ENCODE measurements around the gene SFN.

The SFN gene

DNA sequence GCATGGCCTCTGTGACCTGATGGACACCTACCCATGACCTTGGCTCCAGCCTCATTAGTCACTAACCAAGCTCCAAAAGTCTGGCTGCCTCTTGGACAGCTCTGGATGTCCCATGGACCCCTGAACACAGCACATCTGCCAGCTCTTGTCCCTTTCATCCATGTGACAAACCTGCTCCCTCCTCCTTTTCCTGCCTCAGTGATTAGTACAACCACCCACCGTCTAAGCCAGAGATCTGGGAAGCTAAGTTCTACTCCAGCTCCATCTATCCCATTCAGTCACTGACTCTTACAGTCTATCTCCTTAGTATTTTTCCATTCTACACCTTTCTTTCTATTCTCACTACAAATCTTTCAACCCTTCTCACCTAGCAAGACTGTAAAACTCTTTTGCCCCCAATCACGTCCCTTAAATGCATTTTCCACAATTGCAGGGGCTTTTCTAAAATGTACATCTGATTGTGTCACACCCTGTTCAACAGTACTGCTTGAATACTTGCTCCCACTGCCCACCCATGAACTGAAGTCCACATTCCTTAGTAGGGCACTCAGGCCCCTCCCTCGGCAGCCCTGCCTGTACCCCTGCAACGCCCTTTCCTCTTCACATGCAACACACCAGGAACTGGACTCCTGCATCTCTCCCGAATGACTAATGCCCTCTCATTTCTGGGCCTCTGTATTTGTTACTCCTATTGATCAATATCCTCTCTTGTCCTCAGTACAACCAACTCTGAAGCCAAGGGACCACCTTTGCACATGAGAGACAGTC, 19.9 kb downstream of the SFN start:
- Histone ChIP-seq H3K27ac (ENCODE audit: low read depth, low read length) (no peak overlapping the region), H4K20me1 (ENCODE audit: control insufficient read depth, insufficient read depth, low read depth, low read length) (no peaks in the 10 kb centered on the region), H3K27me3 (ENCODE audit: control insufficient read depth, low read length) (no peaks in the 10 kb centered on the region), H3F3A (ENCODE audit: control insufficient read depth, insufficient read depth) (peaks cover 7% of the 10 kb centered on the region; the same call in 1 of the 2 replicates), H3K4me1 (ENCODE audit: control insufficient read depth, low read length) (peaks cover under 1% of the 10 kb centered on the region), H3K9me3 (ENCODE audit: control insufficient read depth, insufficient read depth, low read length) (no peaks in the 10 kb centered on the region), H3K4me3 (ENCODE audit: low read length) (no peak overlapping the region), H3K9me2 (replicated peaks; ENCODE audit: control insufficient read depth, low read length) (no peaks in the 10 kb centered on the region), H3K79me2 (ENCODE audit: control insufficient read depth, low read length) (peaks cover 5% of the 10 kb centered on the region), H3K4me2 (ENCODE audit: low read length) (no peak overlapping the region), H3K36me3 (ENCODE audit: control insufficient read depth, low read length) (peaks cover 78% of the 10 kb centered on the region)
- no peak for TF ChIP-seq EZH2phosphoT487 (IDR thresholded peaks at IDR 0.05; ENCODE audit: borderline replicate concordance, low read length)
- TF ChIP-seq, protein P1, sequence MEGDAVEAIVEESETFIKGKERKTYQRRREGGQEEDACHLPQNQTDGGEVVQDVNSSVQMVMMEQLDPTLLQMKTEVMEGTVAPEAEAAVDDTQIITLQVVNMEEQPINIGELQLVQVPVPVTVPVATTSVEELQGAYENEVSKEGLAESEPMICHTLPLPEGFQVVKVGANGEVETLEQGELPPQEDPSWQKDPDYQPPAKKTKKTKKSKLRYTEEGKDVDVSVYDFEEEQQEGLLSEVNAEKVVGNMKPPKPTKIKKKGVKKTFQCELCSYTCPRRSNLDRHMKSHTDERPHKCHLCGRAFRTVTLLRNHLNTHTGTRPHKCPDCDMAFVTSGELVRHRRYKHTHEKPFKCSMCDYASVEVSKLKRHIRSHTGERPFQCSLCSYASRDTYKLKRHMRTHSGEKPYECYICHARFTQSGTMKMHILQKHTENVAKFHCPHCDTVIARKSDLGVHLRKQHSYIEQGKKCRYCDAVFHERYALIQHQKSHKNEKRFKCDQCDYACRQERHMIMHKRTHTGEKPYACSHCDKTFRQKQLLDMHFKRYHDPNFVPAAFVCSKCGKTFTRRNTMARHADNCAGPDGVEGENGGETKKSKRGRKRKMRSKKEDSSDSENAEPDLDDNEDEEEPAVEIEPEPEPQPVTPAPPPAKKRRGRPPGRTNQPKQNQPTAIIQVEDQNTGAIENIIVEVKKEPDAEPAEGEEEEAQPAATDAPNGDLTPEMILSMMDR (IDR thresholded peaks at IDR 0.05; ENCODE audit: low read depth, low read length, poor library complexity, severe bottlenecking) = no peak

GRCh38 chr1:26887125-26887524, 24.2 kb downstream of the SFN start:
- Histone ChIP-seq H3F3A (ENCODE audit: control insufficient read depth, insufficient read depth) (peaks cover 15% of the 10 kb centered on the region), H3K4me2 (ENCODE audit: low read length) (no peak overlapping the region), H3K36me3 (ENCODE audit: control insufficient read depth, low read length) (peaks cover 74% of the 10 kb centered on the region), H3K27ac (ENCODE audit: low read depth, low read length) (no peak overlapping the region), H4K20me1 (ENCODE audit: control insufficient read depth, insufficient read depth, low read depth, low read length) (0 out of 2 replicates have a peak, but pooled peaks cover 9% of the 10 kb centered on the region), H3K27me3 (ENCODE audit: control insufficient read depth, low read length) (no peaks in the 10 kb centered on the region), H3K9me2 (replicated peaks; ENCODE audit: control insufficient read depth, low read length) (no peaks in the 10 kb centered on the region), H3K4me3 (ENCODE audit: low read length) (no peak overlapping the region), H3K79me2 (ENCODE audit: control insufficient read depth, low read length) (peaks cover 26% of the 10 kb centered on the region), H3K9me3 (ENCODE audit: control insufficient read depth, insufficient read depth, low read length) (no peaks in the 10 kb centered on the region), H3K4me1 (ENCODE audit: control insufficient read depth, low read length) (peaks cover 21% of the 10 kb centered on the region)
- TF ChIP-seq, protein P1 (IDR thresholded peaks at IDR 0.05; ENCODE audit: low read depth, low read length, poor library complexity, severe bottlenecking) = peak; percentile 44
- TF ChIP-seq EZH2phosphoT487 (IDR thresholded peaks at IDR 0.05; ENCODE audit: borderline replicate concordance, low read length) = no peak

GRCh38 chr1:26888231-26888630, 25.3 kb downstream of the SFN start:
- H3K27ac ChIP-seq (ENCODE audit: low read depth, low read length) = no peak overlapping the region
- no peaks in the 10 kb centered on the region for H3K27me3 ChIP-seq (ENCODE audit: control insufficient read depth, low read length)
- 0 out of 2 replicates have a peak, but pooled peaks cover 9% of the 10 kb centered on the region for H4K20me1 ChIP-seq (ENCODE audit: control insufficient read depth, insufficient read depth, low read depth, low read length)
- peaks cover 21% of the 10 kb centered on the region for H3K4me1 ChIP-seq (ENCODE audit: control insufficient read depth, low read length)
- H3K9me3 ChIP-seq (ENCODE audit: control insufficient read depth, insufficient read depth, low read length) = no peaks in the 10 kb centered on the region
- TF ChIP-seq EZH2phosphoT487 (IDR thresholded peaks at IDR 0.05; ENCODE audit: borderline replicate concordance, low read length) = no peak
- TF ChIP-seq, protein P1 (IDR thresholded peaks at IDR 0.05; ENCODE audit: low read depth, low read length, poor library complexity, severe bottlenecking) = no peak
- H3K36me3 ChIP-seq (ENCODE audit: control insufficient read depth, low read length) = peaks cover 75% of the 10 kb centered on the region
- peaks cover 26% of the 10 kb centered on the region for H3K79me2 ChIP-seq (ENCODE audit: control insufficient read depth, low read length)
- peaks cover 15% of the 10 kb centered on the region for H3F3A ChIP-seq (ENCODE audit: control insufficient read depth, insufficient read depth)
- H3K4me3 ChIP-seq (ENCODE audit: low read length) = peak overlapping the region; percentile 93; the same call in 1 of the 2 replicates
- H3K4me2 ChIP-seq (ENCODE audit: low read length) = peak overlapping the region; percentile 86
- H3K9me2 ChIP-seq (replicated peaks; ENCODE audit: control insufficient read depth, low read length) = no peaks in the 10 kb centered on the region

Measured in DOHH2 (cell line).